SW 1271 (cell line): ENCODE data around the gene CDK11B.

Source experiments
- DNase-seq, 2 experiments: peaks; one replicate each; lab custom pipeline; 2025; lab: John Stamatoyannopoulos, UW

Gene CDK11B

GRCh38 chr1:1627261-1627828 is 31.5 kb downstream of the CDK11B start:
- no peak for DNase-seq

DNA sequence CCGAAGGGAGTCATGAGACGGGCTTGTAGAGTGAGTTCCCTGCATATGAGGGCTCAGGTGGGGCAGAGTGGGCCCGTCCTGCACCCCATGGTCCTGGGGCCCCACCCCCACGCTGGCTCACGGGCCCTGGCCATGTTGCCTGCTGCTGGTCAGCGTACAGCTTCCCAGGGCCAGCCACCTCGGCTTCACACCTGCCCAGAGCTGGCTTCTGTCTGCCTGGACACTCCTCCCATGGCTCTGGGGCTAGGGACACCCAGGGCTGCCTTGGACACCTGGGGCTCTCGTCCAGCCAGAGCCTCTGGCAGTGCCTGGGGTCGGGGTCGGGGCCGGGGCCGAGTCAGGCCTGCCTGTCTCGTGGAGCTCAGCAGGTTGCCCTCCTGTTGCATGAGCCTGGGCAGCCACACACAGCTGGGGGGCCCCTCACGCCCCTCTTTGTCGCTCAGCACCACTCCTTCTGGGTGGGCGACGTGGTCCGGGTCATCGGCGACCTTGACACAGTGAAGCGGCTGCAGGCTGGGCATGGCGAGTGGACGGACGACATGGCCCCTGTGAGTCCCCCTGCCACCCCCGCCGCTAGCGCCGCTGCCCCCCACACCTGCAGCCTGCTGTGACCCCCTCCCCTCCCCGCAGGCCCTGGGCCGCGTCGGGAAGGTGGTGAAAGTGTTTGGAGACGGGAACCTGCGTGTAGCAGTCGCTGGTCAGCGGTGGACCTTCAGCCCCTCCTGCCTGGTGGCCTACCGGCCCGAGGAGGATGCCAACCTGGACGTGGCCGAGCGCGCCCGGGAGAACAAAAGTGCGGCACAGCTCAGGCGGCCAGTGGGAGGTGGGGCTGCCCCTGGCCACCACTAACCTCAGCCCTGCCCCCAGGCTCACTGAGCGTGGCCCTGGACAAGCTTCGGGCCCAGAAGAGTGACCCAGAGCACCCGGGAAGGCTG is 32.3 kb downstream of the CDK11B start:
- DNase-seq: no peak

- DNase-seq: no peak
Measured at GRCh38 chr1:1625824-1626206, 33.0 kb downstream of the CDK11B start.

DNA sequence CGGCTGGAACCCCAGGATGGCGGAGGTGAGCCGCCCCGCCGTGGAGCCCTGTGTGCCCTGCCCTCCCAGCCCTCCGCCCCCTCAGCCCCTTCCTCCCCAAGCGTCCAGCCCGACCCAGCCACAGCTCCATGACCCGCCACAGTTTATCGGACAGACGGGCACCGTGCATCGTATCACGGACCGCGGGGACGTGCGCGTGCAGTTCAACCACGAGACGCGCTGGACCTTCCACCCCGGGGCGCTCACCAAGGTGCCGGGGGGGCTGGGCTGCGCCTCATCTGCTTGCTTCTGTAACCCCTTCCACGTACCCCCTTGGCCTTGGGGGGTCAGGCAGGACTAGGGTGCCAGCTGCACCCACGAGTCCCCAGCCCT is 33.4 kb downstream of the CDK11B start:
- DNase-seq: no peak

- no peak for DNase-seq
Measured at GRCh38 chr1:1624443-1625403, 34.1 kb downstream of the CDK11B start.

DNA sequence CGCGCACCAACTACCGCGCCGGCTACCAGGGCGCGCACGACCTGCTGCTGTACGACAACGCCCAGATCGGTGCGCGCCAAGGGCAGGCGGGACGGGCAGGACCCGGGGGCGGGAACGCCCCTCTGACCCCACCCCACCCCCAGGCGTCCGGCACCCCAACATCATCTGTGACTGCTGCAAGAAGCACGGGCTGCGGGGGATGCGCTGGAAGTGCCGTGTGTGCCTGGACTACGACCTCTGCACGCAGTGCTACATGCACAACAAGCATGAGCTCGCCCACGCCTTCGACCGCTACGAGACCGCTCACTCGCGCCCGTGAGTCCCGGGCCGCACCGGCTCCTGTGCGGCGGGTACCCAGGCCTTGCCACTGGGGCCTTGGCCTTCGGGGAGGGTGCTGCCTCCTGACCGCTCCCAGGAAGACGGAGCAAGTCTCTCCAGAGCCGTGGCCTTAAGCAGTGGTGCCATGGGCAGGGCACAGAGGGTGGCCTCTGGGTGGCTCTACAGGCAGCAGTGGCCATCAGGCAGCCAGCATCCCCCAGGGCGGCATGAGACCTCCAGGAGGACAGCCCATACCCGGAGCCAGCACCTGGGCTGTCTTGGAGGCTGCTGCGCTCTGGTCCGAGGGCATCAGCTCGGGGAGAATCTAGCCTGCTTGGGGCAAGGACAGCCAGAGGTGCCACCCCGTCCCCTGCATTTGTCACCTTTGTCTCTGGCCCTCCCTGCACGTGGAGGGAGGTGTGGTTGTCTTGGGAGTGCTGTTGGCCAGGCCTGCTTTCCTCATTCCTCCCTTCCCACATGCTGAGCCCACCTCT is 35.0 kb downstream of the CDK11B start:
- DNase-seq: no peak

DNA sequence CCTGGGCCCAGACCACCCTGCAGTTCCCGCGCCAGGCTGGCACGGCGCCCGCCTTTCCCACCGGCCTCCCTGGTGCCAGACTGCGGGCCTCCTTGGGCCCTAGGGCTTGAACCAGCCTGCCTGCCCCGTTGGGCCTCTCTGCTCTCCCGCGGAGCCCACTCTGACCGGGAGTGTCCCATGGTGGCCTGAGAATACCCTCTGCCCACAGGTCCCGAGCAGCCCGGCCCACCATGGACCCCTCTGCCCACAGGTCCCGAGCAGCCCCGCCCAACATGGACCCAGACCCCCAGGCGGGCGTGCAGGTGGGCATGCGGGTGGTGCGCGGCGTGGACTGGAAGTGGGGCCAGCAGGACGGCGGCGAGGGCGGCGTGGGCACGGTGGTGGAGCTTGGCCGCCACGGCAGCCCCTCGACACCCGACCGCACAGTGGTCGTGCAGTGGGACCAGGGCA is 35.6 kb downstream of the CDK11B start:
- DNase-seq: no peak

GRCh38 chr1:1622788-1623094 is 36.1 kb downstream of the CDK11B start:
- DNase-seq: no peak

- DNase-seq: no peak
Measured at GRCh38 chr1:1622010-1622787, 36.6 kb downstream of the CDK11B start.

GRCh38 chr1:1621173-1622009 is 37.4 kb downstream of the CDK11B start:
- no peak for DNase-seq

GRCh38 chr1:1620433-1621139 is 38.2 kb downstream of the CDK11B start:
- no peak for DNase-seq

GRCh38 chr1:1619917-1620361 is 38.9 kb downstream of the CDK11B start:
- DNase-seq: no peak

DNA sequence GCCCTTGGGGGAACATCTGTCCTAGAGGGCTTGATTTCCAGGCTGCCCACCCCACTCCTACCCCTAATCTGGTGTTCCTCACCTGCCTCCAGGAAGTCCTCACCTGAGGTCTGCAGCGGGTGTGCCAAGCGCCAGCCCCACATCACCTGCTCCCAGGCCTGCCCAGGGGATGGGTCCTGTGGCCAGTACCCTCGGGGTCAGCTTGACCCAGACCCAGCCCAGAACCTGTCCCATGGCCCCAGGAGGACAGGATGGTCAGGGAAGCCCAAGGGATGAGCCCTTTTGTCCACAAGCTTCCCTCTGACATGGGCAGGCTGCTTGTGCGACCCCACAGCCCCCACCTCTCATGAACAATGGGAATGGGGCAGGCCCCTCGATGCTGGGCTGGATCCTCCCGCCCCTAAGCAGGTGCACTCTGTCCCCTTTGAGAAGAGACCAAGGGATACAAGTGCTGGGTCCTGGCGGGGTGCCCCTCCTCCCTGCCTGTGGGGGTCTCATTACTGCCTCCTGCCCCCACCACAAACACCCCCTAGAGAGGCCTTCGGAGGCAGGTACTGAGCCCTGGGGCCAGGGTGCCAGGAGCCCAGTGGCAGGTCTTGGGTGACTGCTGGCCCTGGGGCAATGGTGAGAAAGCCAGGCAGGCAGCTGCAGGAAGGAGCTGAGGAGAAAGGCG is 40.3 kb downstream of the CDK11B start:
- no peak for DNase-seq

GRCh38 chr1:1617925-1618324 is 40.9 kb downstream of the CDK11B start:
- no peak for DNase-seq

- DNase-seq: no peak
Measured at GRCh38 chr1:1617516-1617915, 41.3 kb downstream of the CDK11B start.

DNA sequence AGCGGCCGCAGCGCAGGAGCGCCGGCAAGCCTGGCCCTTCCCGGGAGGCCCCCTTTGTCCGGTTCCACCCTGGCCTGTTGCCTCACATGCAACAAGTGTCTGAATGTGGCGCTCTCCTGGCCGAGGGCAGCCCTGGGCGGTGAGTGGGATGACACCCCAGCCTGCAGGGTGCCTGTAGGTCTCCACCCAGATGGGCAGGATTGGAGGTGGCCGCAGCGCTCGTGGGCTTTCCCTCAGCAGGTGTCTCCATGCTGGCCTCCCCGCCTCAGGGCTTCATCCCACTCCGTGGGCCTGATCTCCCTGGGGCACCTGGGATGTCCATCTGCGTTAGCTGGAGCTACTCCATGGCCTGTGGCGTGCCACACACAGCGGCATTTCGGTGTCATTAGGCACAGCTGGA is 42.0 kb downstream of the CDK11B start:
- no peak for DNase-seq

DNA sequence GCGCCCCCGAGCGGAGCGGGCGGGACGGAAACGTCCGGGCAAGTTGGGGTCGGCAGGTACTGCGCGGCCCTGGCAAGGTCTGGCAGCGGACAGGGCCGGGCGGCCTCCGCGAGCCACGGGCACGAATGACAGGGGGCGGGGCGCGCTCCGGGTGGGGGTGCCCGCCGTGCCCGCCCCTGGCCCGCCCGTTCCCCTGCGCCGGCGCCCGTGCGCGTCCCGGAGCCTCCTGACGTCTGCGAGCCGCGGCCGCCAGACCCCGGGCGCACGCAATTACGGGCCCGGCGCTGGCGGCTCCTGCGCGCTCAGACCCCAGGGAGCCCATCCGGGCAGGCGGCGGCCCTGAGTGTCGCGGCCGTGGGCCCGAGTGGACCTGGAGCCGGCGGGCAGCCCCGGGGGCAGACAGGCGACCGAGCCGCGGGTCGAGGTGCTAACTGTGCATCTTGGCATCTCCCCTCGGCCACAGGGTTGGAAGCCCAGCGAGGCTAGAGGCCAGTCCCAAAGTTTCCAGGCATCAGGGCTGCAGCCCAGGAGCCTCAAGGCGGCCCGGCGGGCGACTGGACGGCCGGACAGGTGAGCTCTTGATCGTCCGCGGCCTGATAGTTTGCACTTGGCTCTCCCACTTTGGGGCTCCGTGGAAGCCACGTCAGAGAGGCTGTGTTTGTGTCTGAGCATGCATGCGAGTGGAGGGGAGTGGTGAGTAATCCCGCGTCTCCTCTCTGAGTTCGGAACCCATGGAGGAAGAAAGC is 42.6 kb downstream of the CDK11B start:
- no peak for DNase-seq
